Nephron (organoid): ENCODE measurements around the gene POLE.
"Not testable (repeated sequence)": the region's sequence is repeated elsewhere in the genome, so short reads cannot be mapped to it uniquely, and the experiment has no call there.

Experiments used
- H3K27ac Mint-ChIP-seq, 3 experiments: 2 replicates each; pipeline ENCODE4 v1.8.0; 2020; ENCODE audit warnings: mixed read lengths in 3 of 3, mild to moderate bottlenecking in 2 of 3, moderate library complexity in 1 of 3
- H3K27me3 Mint-ChIP-seq: 2 replicates; pipeline ENCODE4 v1.8.0; 2021; ENCODE audit warnings: low read depth, mild to moderate bottlenecking, moderate library complexity, mixed read lengths
- H3K36me3 Mint-ChIP-seq: 2 replicates; pipeline ENCODE4 v1.8.0; 2020; ENCODE audit warnings: low read depth, mixed read lengths
- H3K4me1 Mint-ChIP-seq: 2 replicates; pipeline ENCODE4 v1.8.0; 2020; ENCODE audit warnings: mixed read lengths
- H3K4me3 Mint-ChIP-seq, 3 experiments: 2 replicates each; pipeline ENCODE4 v1.8.0; 2020; ENCODE audit warnings: mild to moderate bottlenecking in 3 of 3, mixed read lengths in 3 of 3, moderate library complexity in 2 of 3
- H3K9me3 Mint-ChIP-seq: 2 replicates; pipeline ENCODE4 v1.8.0; 2020; ENCODE audit warnings: mixed read lengths
- TF ChIP-seq, protein P1 (sequence below), 3 experiments: fragments of 200-600 bp; sonication (generic); IDR thresholded peaks; one replicate each; pipeline ENCODE4 v1.5.0; 2021; ENCODE audit warnings: antibody characterized with exemption in 3 of 3; ENCODE audit not compliant: unreplicated experiment in 3 of 3

POLE gene

DNA sequence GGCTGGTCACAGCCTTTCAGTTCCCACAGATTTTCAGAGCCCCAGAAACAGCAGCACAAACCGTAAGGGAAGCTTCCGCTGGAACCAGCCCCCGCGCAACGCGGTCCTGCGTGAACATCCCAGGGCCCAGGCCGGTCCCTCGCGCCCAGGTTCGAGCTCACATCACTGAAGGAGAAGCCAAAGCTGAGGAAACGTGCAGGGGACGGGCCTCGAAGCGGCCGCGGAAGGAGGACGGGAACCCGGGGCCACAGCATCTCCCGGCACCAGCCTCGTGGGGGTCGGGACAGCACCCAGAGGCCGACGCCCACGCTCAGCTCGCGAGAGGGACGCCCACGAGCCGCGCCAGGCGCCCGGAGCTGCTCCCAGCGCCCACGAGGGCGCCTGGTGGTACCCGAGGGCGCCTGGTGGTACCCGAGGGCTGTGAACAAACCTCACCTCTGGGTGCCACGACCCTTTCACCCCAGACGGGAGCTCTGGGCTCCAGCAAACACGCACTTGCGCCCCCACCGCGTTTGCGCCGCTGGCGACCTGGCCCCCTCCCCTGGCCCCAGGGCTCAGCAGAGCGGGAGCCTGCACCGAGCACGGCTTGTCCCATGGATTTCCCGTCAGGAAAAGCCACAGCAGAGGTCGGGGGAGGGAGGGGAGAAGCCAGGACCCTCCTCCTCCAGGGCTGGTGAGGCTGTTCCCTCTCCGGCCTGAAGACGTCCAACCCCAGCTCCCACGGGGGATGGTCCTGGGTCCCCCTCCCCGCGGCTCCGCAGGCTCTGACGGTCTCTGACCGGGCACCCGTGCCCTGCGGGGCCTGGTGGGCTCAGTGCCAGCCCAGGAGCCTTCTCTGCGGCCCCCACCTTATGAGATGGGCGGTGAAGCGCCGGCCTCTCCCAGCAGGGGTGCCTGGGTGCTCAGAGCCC is 83.6 kb downstream of the POLE start:
- TF ChIP-seq, protein P1, sequence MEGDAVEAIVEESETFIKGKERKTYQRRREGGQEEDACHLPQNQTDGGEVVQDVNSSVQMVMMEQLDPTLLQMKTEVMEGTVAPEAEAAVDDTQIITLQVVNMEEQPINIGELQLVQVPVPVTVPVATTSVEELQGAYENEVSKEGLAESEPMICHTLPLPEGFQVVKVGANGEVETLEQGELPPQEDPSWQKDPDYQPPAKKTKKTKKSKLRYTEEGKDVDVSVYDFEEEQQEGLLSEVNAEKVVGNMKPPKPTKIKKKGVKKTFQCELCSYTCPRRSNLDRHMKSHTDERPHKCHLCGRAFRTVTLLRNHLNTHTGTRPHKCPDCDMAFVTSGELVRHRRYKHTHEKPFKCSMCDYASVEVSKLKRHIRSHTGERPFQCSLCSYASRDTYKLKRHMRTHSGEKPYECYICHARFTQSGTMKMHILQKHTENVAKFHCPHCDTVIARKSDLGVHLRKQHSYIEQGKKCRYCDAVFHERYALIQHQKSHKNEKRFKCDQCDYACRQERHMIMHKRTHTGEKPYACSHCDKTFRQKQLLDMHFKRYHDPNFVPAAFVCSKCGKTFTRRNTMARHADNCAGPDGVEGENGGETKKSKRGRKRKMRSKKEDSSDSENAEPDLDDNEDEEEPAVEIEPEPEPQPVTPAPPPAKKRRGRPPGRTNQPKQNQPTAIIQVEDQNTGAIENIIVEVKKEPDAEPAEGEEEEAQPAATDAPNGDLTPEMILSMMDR (IDR thresholded peaks at IDR 0.05; ENCODE audit: unreplicated experiment in 3 of 3) = no peak
- peaks cover 46% of the 10 kb centered on the region for H3K4me1 Mint-ChIP-seq
- H3K36me3 Mint-ChIP-seq = no peaks in the 10 kb centered on the region
- H3K9me3 Mint-ChIP-seq = no peaks in the 10 kb centered on the region
- peak overlapping the region; percentile 73 to 84 (median 78) for H3K4me3 Mint-ChIP-seq
- H3K27me3 Mint-ChIP-seq = peaks cover 31% of the 10 kb centered on the region
- H3K27ac Mint-ChIP-seq = peak overlapping the region; percentile 92 to 98 (median 97)

- H3K27ac Mint-ChIP-seq = peak overlapping the region; percentile 92 to 98 (median 97)
- H3K27me3 Mint-ChIP-seq = peaks cover 25% of the 10 kb centered on the region
- H3K36me3 Mint-ChIP-seq = no peaks in the 10 kb centered on the region
- peak overlapping the region; percentile 73 to 84 (median 78) for H3K4me3 Mint-ChIP-seq
- TF ChIP-seq, protein P1 (IDR thresholded peaks at IDR 0.05; ENCODE audit: unreplicated experiment in 3 of 3) = no peak
- H3K9me3 Mint-ChIP-seq = no peaks in the 10 kb centered on the region
- H3K4me1 Mint-ChIP-seq = peaks cover 42% of the 10 kb centered on the region
Measured at GRCh38 chr12:132602572-132603239, 84.4 kb downstream of the POLE start.

DNA sequence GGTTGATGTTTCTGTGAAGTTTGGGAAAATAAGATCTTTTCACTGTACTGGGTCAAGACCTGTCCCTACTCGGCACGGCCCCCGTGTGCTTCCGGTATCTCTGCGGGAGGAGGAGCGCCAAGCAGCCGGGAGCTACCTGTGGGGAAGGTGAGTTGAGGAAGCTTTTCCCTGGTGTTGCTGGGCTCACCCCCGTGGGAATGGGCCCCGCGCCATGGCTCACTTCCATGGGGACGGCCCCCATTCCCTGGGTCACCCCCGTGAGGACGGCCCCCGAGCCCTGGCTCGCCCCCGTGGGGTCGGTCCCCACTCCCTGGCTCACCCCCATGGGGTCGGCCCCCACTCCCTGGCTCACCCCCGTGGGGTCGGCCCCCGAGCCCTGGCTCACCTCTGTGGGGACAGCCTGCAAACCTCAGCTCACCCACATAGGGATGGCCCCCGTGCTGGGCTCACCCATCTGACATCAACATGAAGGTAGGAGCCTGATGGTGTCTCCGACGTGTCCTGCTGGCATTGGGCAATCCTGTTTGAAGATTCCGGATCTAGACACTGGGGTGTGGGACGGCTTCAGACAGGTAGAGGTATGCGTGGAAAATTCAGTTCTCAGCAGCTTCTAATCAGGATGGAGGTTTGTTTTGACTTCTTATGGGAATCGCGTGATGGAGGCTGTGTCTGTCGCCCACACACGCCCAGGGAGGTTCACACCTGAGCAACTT is 85.8 kb downstream of the POLE start:
- H3K27me3 Mint-ChIP-seq = peaks cover 20% of the 10 kb centered on the region
- peaks cover 35% of the 10 kb centered on the region for H3K4me1 Mint-ChIP-seq
- peak overlapping the region; percentile 52 to 83 (median 72) for H3K4me3 Mint-ChIP-seq
- TF ChIP-seq, protein P1 (IDR thresholded peaks at IDR 0.05; ENCODE audit: unreplicated experiment in 3 of 3) = no peak
- H3K36me3 Mint-ChIP-seq = no peaks in the 10 kb centered on the region
- H3K9me3 Mint-ChIP-seq = no peaks in the 10 kb centered on the region
- H3K27ac Mint-ChIP-seq = peak overlapping the region; percentile 60 to 94 (median 91)

GRCh38 chr12:132600048-132601032 is 86.8 kb downstream of the POLE start:
- no peaks in the 10 kb centered on the region for H3K9me3 Mint-ChIP-seq
- H3K4me1 Mint-ChIP-seq = peaks cover 33% of the 10 kb centered on the region
- peak overlapping the region; percentile 72 to 85 (median 83) for H3K4me3 Mint-ChIP-seq
- peaks cover 20% of the 10 kb centered on the region for H3K27me3 Mint-ChIP-seq
- TF ChIP-seq, protein P1 (IDR thresholded peaks at IDR 0.05; ENCODE audit: unreplicated experiment in 3 of 3) = peak; percentile 67 to 72 (median 70)
- no peaks in the 10 kb centered on the region for H3K36me3 Mint-ChIP-seq
- H3K27ac Mint-ChIP-seq = peak overlapping the region; percentile 94 to 97 (median 96)

GRCh38 chr12:132599502-132599901 is 87.6 kb downstream of the POLE start:
- H3K9me3 Mint-ChIP-seq, H3K36me3 Mint-ChIP-seq: not testable (repeated sequence)
- H3K4me1 Mint-ChIP-seq = peaks cover 33% of the 10 kb centered on the region
- H3K4me3 Mint-ChIP-seq = peak overlapping the region; percentile 50 to 85 (median 83)
- H3K27me3 Mint-ChIP-seq = peaks cover 16% of the 10 kb centered on the region
- peak overlapping the region; percentile 94 to 97 (median 96) for H3K27ac Mint-ChIP-seq
